Skin of body (tissue), 2 donors: ENCODE measurements around the gene RBMY1F. TPM values are rescaled to one million over a fixed set of nuclear protein-coding genes. Genes with fewer than 3 reads are reported as not detected.
"Not testable (repeated sequence)": the region's sequence is repeated elsewhere in the genome, so short reads cannot be mapped to it uniquely, and the experiment has no call there.

Experiments
- DNase-seq: peaks from one replicate; lab custom pipeline; 2025; lab: John Stamatoyannopoulos, UW
- total RNA-seq: library from RNA; depleted of rRNA; stranded (reverse); fragments of >200 nt; gene quantifications from one replicate; pipeline ENCODE4 v1.2.3, GENCODE V29; 2014

The RBMY1F gene
- total RNA-seq: not detected

DNA sequence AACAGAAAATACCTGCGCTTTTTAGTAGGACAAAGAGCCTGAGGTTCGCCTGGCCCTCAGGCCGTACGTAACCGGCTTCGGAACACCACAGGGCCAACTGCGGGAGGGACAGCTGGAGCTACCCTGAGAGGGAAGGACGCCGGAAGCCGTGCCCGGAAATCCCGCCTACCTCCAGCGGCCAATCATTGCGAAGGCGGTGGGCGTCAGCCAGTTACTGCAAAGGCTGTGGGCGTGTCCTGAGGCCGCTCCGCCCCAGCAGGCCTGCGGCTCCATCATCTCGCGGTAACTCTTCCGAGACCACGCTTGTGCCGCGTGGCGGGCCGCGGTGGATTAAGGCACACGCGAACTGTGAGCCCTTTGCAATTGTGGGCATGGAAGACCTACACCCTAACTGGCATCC lies at the start of gene RBMY1F:
Gene RBMY1F, minus strand, starts transcription at position 101 of the 400 bp plus-strand sequence. CDS start 1,954 bp downstream, outside the sequence.
- not testable (repeated sequence) for DNase-seq

DNA sequence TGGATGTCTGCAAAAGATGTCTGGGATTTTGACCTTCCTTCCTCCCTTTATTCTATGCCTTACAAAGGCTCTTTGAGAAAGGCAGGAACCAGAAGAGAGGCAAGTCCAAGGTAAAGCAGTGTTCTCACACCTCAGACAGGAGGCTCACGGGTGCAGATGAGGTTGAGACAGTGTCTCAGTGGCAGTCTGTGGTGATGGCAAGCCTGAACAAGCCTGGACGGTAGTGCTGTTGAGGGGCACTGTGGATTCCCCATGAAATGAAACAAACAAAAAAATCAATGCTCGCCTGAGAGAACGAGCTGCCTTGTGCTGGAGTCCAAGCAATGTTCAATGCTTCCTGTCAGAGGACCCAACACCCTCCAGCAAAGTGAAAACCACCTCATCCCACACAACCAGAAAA lies 31.6 kb downstream of the RBMY1F start:
- not testable (repeated sequence) for DNase-seq

DNA sequence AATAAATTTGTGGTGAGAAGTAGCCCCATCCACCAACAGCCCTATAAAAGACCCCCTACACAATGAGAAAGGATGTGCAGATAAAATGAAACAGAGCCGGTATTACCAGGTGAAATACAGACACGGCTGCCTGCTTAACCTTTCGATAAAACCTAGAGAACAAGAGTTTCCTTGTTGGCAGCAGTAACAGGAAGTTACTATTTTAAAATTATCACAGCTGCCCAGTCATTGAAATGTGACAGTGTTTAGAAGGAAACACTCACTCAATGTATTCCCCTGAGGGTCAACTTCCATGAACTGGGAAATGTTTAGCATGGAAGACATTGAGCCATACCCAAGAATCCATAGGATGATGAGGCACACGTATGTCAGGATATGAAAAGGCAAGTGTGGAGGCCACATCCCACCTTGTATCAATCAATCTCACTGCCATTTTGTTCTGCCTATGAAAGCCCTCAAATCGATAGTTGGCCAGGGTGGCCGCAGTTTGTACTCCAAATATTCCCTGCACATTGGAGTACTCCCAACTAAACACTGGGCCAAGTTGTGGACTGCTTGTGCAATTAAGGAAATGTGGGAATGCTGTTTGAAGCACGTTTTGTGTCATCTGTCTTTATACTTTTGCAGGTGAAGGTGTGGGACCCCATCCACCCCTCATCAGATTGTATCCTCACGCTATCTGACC lies 41.6 kb downstream of the RBMY1F start:
- DNase-seq: not testable (repeated sequence)

GRCh38 chrY:22134719-22135118 lies 48.0 kb downstream of the RBMY1F start:
- DNase-seq: not testable (repeated sequence)

GRCh38 chrY:22130494-22130893 lies 52.2 kb downstream of the RBMY1F start:
- not testable (repeated sequence) for DNase-seq

Other genes with a start within 250 kb of the RBMY1F start
- not detected for gene RBMY1J, start 220.5 kb upstream of the RBMY1F start, total RNA-seq